ENCODE results near the gene KCNC1. TPM values are rescaled to one million over a fixed set of nuclear protein-coding genes. Genes with fewer than 3 reads are reported as not detected.

Gene KCNC1
- total RNA-seq, 2 experiments from 2014 or later: not detected

GRCh38 chr11:17760102-17761029, 25.8 kb downstream of the KCNC1 start:
- POLR2A ChIA-PET: no interaction called here
- H3K27me3 Mint-ChIP-seq: peaks cover 4% of the 10 kb centered on the region
- CTCF ChIA-PET: interaction anchor here (0.9 to 2.0 kb wide), 3 partner anchors 30 to 219 kb away, joined by 4 to 8 read pairs (median 6); no protein-coding TSS in a partner anchor
- no peak overlapping the region for H3K4me3 Mint-ChIP-seq
- H3K4me1 Mint-ChIP-seq: peaks cover 2% of the 10 kb centered on the region
- no peaks in the 10 kb centered on the region for H3K36me3 Mint-ChIP-seq (ENCODE audit: low read depth)
- peak; percentile 25 for DNase-seq
- H3K9me3 Mint-ChIP-seq: no peaks in the 10 kb centered on the region
- no peak overlapping the region for H3K27ac Mint-ChIP-seq

GRCh38 chr11:17762309-17762974, 27.9 kb downstream of the KCNC1 start:
- no peak for DNase-seq
- POLR2A ChIA-PET: no interaction called here
- Mint-ChIP-seq H3K4me3 (no peak overlapping the region), H3K9me3 (no peaks in the 10 kb centered on the region), H3K4me1 (peaks cover 2% of the 10 kb centered on the region), H3K36me3 (ENCODE audit: low read depth) (no peaks in the 10 kb centered on the region), H3K27ac (no peak overlapping the region), H3K27me3 (no peaks in the 10 kb centered on the region)
- CTCF ChIA-PET: no interaction called here

- Mint-ChIP-seq H3K27me3 (no peaks in the 10 kb centered on the region), H3K36me3 (ENCODE audit: low read depth) (no peaks in the 10 kb centered on the region), H3K27ac (no peak overlapping the region), H3K4me1 (peaks cover 2% of the 10 kb centered on the region), H3K4me3 (no peak overlapping the region), H3K9me3 (no peaks in the 10 kb centered on the region)
- ChIA-PET POLR2A (no interaction called here), CTCF (no interaction called here)
- DNase-seq: no peak
Observed at GRCh38 chr11:17763244-17763643, 28.7 kb downstream of the KCNC1 start.

- no peak for DNase-seq
- peaks cover 2% of the 10 kb centered on the region for H3K4me1 Mint-ChIP-seq
- no peaks in the 10 kb centered on the region for H3K36me3 Mint-ChIP-seq (ENCODE audit: low read depth)
- CTCF ChIA-PET: no interaction called here
- no peaks in the 10 kb centered on the region for H3K27me3 Mint-ChIP-seq
- H3K27ac Mint-ChIP-seq: no peak overlapping the region
- no peak overlapping the region for H3K4me3 Mint-ChIP-seq
- POLR2A ChIA-PET: no interaction called here
- H3K9me3 Mint-ChIP-seq: no peaks in the 10 kb centered on the region
Observed at GRCh38 chr11:17763703-17764102, 29.1 kb downstream of the KCNC1 start.

GRCh38 chr11:17764446-17765218, 30.1 kb downstream of the KCNC1 start:
- ChIA-PET POLR2A (no interaction called here), CTCF (no interaction called here)
- Mint-ChIP-seq H3K27me3 (no peaks in the 10 kb centered on the region), H3K4me1 (no peaks in the 10 kb centered on the region), H3K9me3 (no peaks in the 10 kb centered on the region), H3K27ac (no peak overlapping the region), H3K4me3 (no peak overlapping the region), H3K36me3 (ENCODE audit: low read depth) (no peaks in the 10 kb centered on the region)
- no peak for DNase-seq

- no peak for DNase-seq
- ChIA-PET POLR2A (no interaction called here), CTCF (no interaction called here)
- Mint-ChIP-seq H3K4me1 (no peaks in the 10 kb centered on the region), H3K27me3 (no peaks in the 10 kb centered on the region), H3K4me3 (no peak overlapping the region), H3K36me3 (ENCODE audit: low read depth) (no peaks in the 10 kb centered on the region), H3K27ac (no peak overlapping the region), H3K9me3 (no peaks in the 10 kb centered on the region)
Observed at GRCh38 chr11:17765356-17766072, 30.9 kb downstream of the KCNC1 start.

- Mint-ChIP-seq H3K27ac (no peak overlapping the region), H3K27me3 (no peaks in the 10 kb centered on the region)
Observed at GRCh38 chr11:17766073-17766359, 31.4 kb downstream of the KCNC1 start.

GRCh38 chr11:17766590-17766989, 32.0 kb downstream of the KCNC1 start:
- H3K36me3 Mint-ChIP-seq (ENCODE audit: low read depth): no peaks in the 10 kb centered on the region
- DNase-seq: no peak
- ChIA-PET POLR2A (no interaction called here), CTCF (interaction anchor here (0.7 kb wide), 1 partner anchor 221 kb away, joined by 6 read pairs; no protein-coding TSS in a partner anchor)
- H3K27me3 Mint-ChIP-seq: no peaks in the 10 kb centered on the region
- no peak overlapping the region for H3K4me3 Mint-ChIP-seq
- H3K27ac Mint-ChIP-seq: no peak overlapping the region
- H3K9me3 Mint-ChIP-seq: no peaks in the 10 kb centered on the region
- H3K4me1 Mint-ChIP-seq: no peaks in the 10 kb centered on the region

More at GRCh38 chr11:17766073-17766359, 31.4 kb downstream of the KCNC1 start:
- DNase-seq: no peak
- Mint-ChIP-seq H3K9me3 (no peaks in the 10 kb centered on the region), H3K4me3 (no peak overlapping the region), H3K4me1 (no peaks in the 10 kb centered on the region), H3K36me3 (ENCODE audit: low read depth) (no peaks in the 10 kb centered on the region)
- CTCF ChIA-PET: no interaction called here
- POLR2A ChIA-PET: no interaction called here

GRCh38 chr11:17767301-17767885, 32.8 kb downstream of the KCNC1 start:
- no peaks in the 10 kb centered on the region for H3K36me3 Mint-ChIP-seq (ENCODE audit: low read depth)
- no peak overlapping the region for H3K27ac Mint-ChIP-seq
- POLR2A ChIA-PET: no interaction called here
- CTCF ChIA-PET: interaction anchor here (0.7 kb wide), 1 partner anchor 27 kb away, joined by 3 read pairs; no protein-coding TSS in a partner anchor
- no peaks in the 10 kb centered on the region for H3K9me3 Mint-ChIP-seq
- H3K4me3 Mint-ChIP-seq: no peak overlapping the region
- H3K27me3 Mint-ChIP-seq: no peaks in the 10 kb centered on the region
- DNase-seq: no peak
- no peaks in the 10 kb centered on the region for H3K4me1 Mint-ChIP-seq

GRCh38 chr11:17767914-17768313, 33.3 kb downstream of the KCNC1 start:
- no peaks in the 10 kb centered on the region for H3K27me3 Mint-ChIP-seq
- no peaks in the 10 kb centered on the region for H3K36me3 Mint-ChIP-seq (ENCODE audit: low read depth)
- no peak overlapping the region for H3K27ac Mint-ChIP-seq
- ChIA-PET CTCF (no interaction called here), POLR2A (no interaction called here)
- H3K4me3 Mint-ChIP-seq: no peak overlapping the region
- H3K4me1 Mint-ChIP-seq: no peaks in the 10 kb centered on the region
- DNase-seq: no peak
- no peaks in the 10 kb centered on the region for H3K9me3 Mint-ChIP-seq

- Mint-ChIP-seq H3K36me3 (ENCODE audit: low read depth) (no peaks in the 10 kb centered on the region), H3K4me1 (no peaks in the 10 kb centered on the region), H3K27ac (no peak overlapping the region), H3K9me3 (no peaks in the 10 kb centered on the region), H3K27me3 (no peaks in the 10 kb centered on the region), H3K4me3 (no peak overlapping the region)
- CTCF ChIA-PET: interaction anchor here (0.6 to 0.7 kb wide), 2 partner anchors 97 to 475 kb away, joined by 3 read pairs; no protein-coding TSS in a partner anchor
- POLR2A ChIA-PET: no interaction called here
- DNase-seq: no peak
Observed at GRCh38 chr11:17768547-17768946, 34.0 kb downstream of the KCNC1 start.

- no peaks in the 10 kb centered on the region for H3K36me3 Mint-ChIP-seq (ENCODE audit: low read depth)
- ChIA-PET CTCF (interaction anchor here (0.6 to 0.7 kb wide), 2 partner anchors 96 to 475 kb away, joined by 3 read pairs; no protein-coding TSS in a partner anchor), POLR2A (no interaction called here)
- H3K4me3 Mint-ChIP-seq: no peak overlapping the region
- no peak overlapping the region for H3K27ac Mint-ChIP-seq
- no peaks in the 10 kb centered on the region for H3K4me1 Mint-ChIP-seq
- H3K27me3 Mint-ChIP-seq: no peaks in the 10 kb centered on the region
- DNase-seq: no peak
- H3K9me3 Mint-ChIP-seq: no peaks in the 10 kb centered on the region
Observed at GRCh38 chr11:17769218-17769617, 34.6 kb downstream of the KCNC1 start.

All from activated CD4-positive, alpha-beta memory T cell treated with anti-CD3 and anti-CD28 coated beads, Interleukin-2, amount 10 ng/mL, durations not matched to agents 7 days and 5 days (primary cell).